Activated CD8-positive, alpha-beta memory T cell treated with anti-CD3 and anti-CD28 coated beads, Interleukin-2, amount 50 U/mL, for 1 hour (primary cell): ENCODE data around the gene PPP1R3E.
A peak's percentile ranks its signal among the peaks of the same experiment; 100 is the strongest.
"Not testable (repeated sequence)": the region's sequence is repeated elsewhere in the genome, so short reads cannot be mapped to it uniquely, and the experiment has no call there.

Experiments used
- DNase-seq: peaks from one replicate; pipeline ENCODE4 v3.0.0-alpha.2; 2020; ENCODE audit errors: extremely low read depth

The PPP1R3E gene

GRCh38 chr14:23297611-23298277 is 4.9 kb downstream of the PPP1R3E start:
- no peak for DNase-seq

GRCh38 chr14:23297096-23297495 is 5.6 kb downstream of the PPP1R3E start:
- no peak for DNase-seq

GRCh38 chr14:23296012-23296777 is 6.5 kb downstream of the PPP1R3E start:
- DNase-seq = no peak

GRCh38 chr14:23294734-23295561 is 7.7 kb downstream of the PPP1R3E start:
- no peak for DNase-seq

GRCh38 chr14:23286902-23287479 is 15.7 kb downstream of the PPP1R3E start:
- DNase-seq = no peak

GRCh38 chr14:23286020-23286901 is 16.4 kb downstream of the PPP1R3E start, which contains the start of gene HOMEZ:
HOMEZ (minus strand) TSS chr14:23286132; CDS start chr14:23285952, 180 bp downstream.
- peak; percentile 89 for DNase-seq

GRCh38 chr14:23285530-23286019 is 17.1 kb downstream of the PPP1R3E start:
- DNase-seq = no peak

GRCh38 chr14:23284654-23285529 is 17.8 kb downstream of the PPP1R3E start:
- DNase-seq = no peak

GRCh38 chr14:23281247-23281646 is 21.4 kb downstream of the PPP1R3E start:
- no peak for DNase-seq

GRCh38 chr14:23277928-23278327 is 24.7 kb downstream of the PPP1R3E start:
- not testable (repeated sequence) for DNase-seq

- no peak for DNase-seq
Measured at GRCh38 chr14:23277189-23277588, 25.5 kb downstream of the PPP1R3E start.

GRCh38 chr14:23275412-23275811 is 27.2 kb downstream of the PPP1R3E start:
- no peak for DNase-seq

- no peak for DNase-seq
Measured at GRCh38 chr14:23269193-23269592, 33.5 kb downstream of the PPP1R3E start.

GRCh38 chr14:23260849-23261248 is 41.8 kb downstream of the PPP1R3E start:
- DNase-seq = not testable (repeated sequence)

- no peak for DNase-seq
Measured at GRCh38 chr14:23259426-23259825, 43.2 kb downstream of the PPP1R3E start.

GRCh38 chr14:23258256-23258655 is 44.4 kb downstream of the PPP1R3E start:
- no peak for DNase-seq

- DNase-seq = no peak
Measured at GRCh38 chr14:23252420-23253333, 50.0 kb downstream of the PPP1R3E start.

- DNase-seq = no peak
Measured at GRCh38 chr14:23252006-23252405, 50.7 kb downstream of the PPP1R3E start.

GRCh38 chr14:23249824-23250223 is 52.8 kb downstream of the PPP1R3E start:
- DNase-seq = no peak
